Endothelial cell of umbilical vein (primary cell): Measurements from ENCODE around the gene PDPK1. TPM values are rescaled to one million over a fixed set of nuclear protein-coding genes. Genes with fewer than 3 reads are reported as not detected.

ENCODE experiments used
- BruUV-seq: library from RNA; stranded (reverse); fragments of 400-500 nt; replicated peaks from 2 replicates; lab custom pipeline; 2021; lab: Mats Ljungman, UMichigan
- CTCF ChIA-PET: fragments of 300-600, 350-600 bp; sonication (Branson Sonifier 250); formaldehyde crosslinking; loops from one replicate; lab custom pipeline; 2021; ENCODE audit warnings: antibody characterized with exemption, inconsistent platforms; lab: Charles Lee
- POLR2A ChIA-PET: fragments of 300-600, 350-600 bp; sonication (Branson Sonifier 250); formaldehyde crosslinking; loops from one replicate; lab custom pipeline; 2021; ENCODE audit warnings: antibody characterized with exemption, inconsistent platforms; lab: Charles Lee
- DNase-seq: peaks from one replicate; pipeline ENCODE4 v3.0.0-alpha.2; 2011; ENCODE audit warnings: low read depth, low spot score
- FAIRE-seq: peaks from 2 replicates; lab custom pipeline; 2011; peaks lifted over from hg19 to GRCh38; lab: Jason Lieb, UNC
- H2AFZ ChIP-seq: 2 replicates; pipeline ENCODE4 v1.6.0; 2012; ENCODE audit warnings: low read depth, low read length, control low read depth, inconsistent platforms
- H3K27ac ChIP-seq: 2 replicates; pipeline ENCODE4 v1.5.1; 2011; ENCODE audit warnings: low read depth, mild to moderate bottlenecking, control low read depth, low read length, moderate library complexity; ENCODE audit not compliant: insufficient read depth
- H3K27me3 ChIP-seq, 2 experiments: 2 replicates each; pipeline versions ENCODE4 v1.6.0 to v1.6.1; 2011; ENCODE audit warnings: low read length in 2 of 2, mixed read lengths in 1 of 2; ENCODE audit not compliant: control insufficient read depth in 2 of 2, insufficient read depth in 2 of 2
- H3K36me3 ChIP-seq, 2 experiments: 2 replicates in 1 of 2; 3 replicates in 1 of 2; pipeline ENCODE4 v1.5.1; 2011; ENCODE audit warnings: low read length in 2 of 2, mild to moderate bottlenecking in 1 of 2, moderate library complexity in 1 of 2; ENCODE audit not compliant: control insufficient read depth in 2 of 2, insufficient read depth in 2 of 2; ENCODE audit errors: extremely low read depth in 1 of 2
- H3K4me1 ChIP-seq: 3 replicates; pipeline ENCODE4 v1.5.1; 2011; ENCODE audit warnings: mild to moderate bottlenecking, low read length; ENCODE audit not compliant: control insufficient read depth, insufficient read depth; ENCODE audit errors: extremely low read depth
- H3K4me2 ChIP-seq: 2 replicates; pipeline ENCODE4 v1.6.1; 2011; ENCODE audit warnings: low read length, control low read depth, mixed read lengths; ENCODE audit not compliant: insufficient read depth
- H3K4me3 ChIP-seq, 3 experiments: fragments of 200-600 bp in 1 of 3; sonication (generic), shearing (Covaris generic) in 1 of 3; replicated peaks in 1 of 3; 2 replicates each; pipeline ENCODE4 v1.5.1; 2011 to 2016; ENCODE audit warnings: control low read depth in 3 of 3, low read length in 3 of 3, mild to moderate bottlenecking in 2 of 3, inconsistent platforms in 1 of 3, low read depth in 1 of 3, moderate library complexity in 1 of 3; ENCODE audit not compliant: insufficient read depth in 1 of 3
- H3K79me2 ChIP-seq: 2 replicates; pipeline ENCODE4 v1.6.0; 2012; ENCODE audit warnings: low read length, inconsistent platforms; ENCODE audit not compliant: control insufficient read depth, insufficient read depth
- H3K9ac ChIP-seq: replicated peaks from 2 replicates; pipeline ENCODE3; 2011; ENCODE audit warnings: low read length, control low read depth; ENCODE audit not compliant: insufficient read depth; ENCODE audit errors: extremely low read depth
- H3K9me1 ChIP-seq: replicated peaks from 3 replicates; pipeline ENCODE4 v1.6.0; 2011; ENCODE audit warnings: mild to moderate bottlenecking, low read length; ENCODE audit not compliant: control insufficient read depth, insufficient read depth; ENCODE audit errors: extremely low read depth
- H3K9me3 ChIP-seq: replicated peaks from 2 replicates; pipeline ENCODE4 v1.5.1; 2012; ENCODE audit warnings: low read length, inconsistent platforms; ENCODE audit not compliant: control insufficient read depth, insufficient read depth
- H4K20me1 ChIP-seq: replicated peaks from 2 replicates; pipeline ENCODE3; 2011; ENCODE audit warnings: mild to moderate bottlenecking, low read length; ENCODE audit not compliant: control insufficient read depth, insufficient read depth; ENCODE audit errors: extremely low read depth
- CTCF ChIP-seq, 2 donors: IDR thresholded peaks; 1 replicate in 1 of 2; 2 replicates in 1 of 2; pipeline ENCODE4 v1.5.1; 2011; ENCODE audit warnings: low read length in 2 of 2, mild to moderate bottlenecking in 2 of 2, moderate library complexity in 2 of 2, control low read depth in 1 of 2, inconsistent platforms in 1 of 2, low read depth in 1 of 2; ENCODE audit not compliant: insufficient read depth in 1 of 2; ENCODE audit errors: extremely low read depth in 1 of 2
- EZH2 ChIP-seq: IDR thresholded peaks from 2 replicates; pipeline ENCODE4 v1.6.1; 2012; ENCODE audit warnings: borderline replicate concordance, low read depth, mild to moderate bottlenecking, moderate library complexity, low read length, inconsistent platforms; ENCODE audit not compliant: severe bottlenecking
- FOS ChIP-seq: IDR thresholded peaks from 2 replicates; pipeline ENCODE4 v1.6.1; 2011; ENCODE audit warnings: mild to moderate bottlenecking, low read length, moderate library complexity, borderline replicate concordance; ENCODE audit not compliant: insufficient read depth
- GATA2 ChIP-seq: IDR thresholded peaks from 2 replicates; pipeline ENCODE4 v1.7.0; 2011; ENCODE audit warnings: low read depth, mild to moderate bottlenecking, moderate library complexity, mixed read lengths, low read length; ENCODE audit not compliant: insufficient read length, insufficient read depth
- JUN ChIP-seq: IDR thresholded peaks from 2 replicates; pipeline ENCODE4 v1.6.1; 2011; ENCODE audit warnings: borderline replicate concordance, low read depth; ENCODE audit not compliant: insufficient read length, insufficient read depth
- MAX ChIP-seq: IDR thresholded peaks from 2 replicates; pipeline ENCODE4 v1.6.1; 2011; ENCODE audit not compliant: insufficient read depth, insufficient read length
- MYC ChIP-seq: IDR thresholded peaks from one replicate; pipeline ENCODE4 v1.6.1; 2011; ENCODE audit warnings: mild to moderate bottlenecking, low read depth, low read length
- POLR2A ChIP-seq: IDR thresholded peaks from 2 replicates; pipeline ENCODE4 v1.6.1; 2012; ENCODE audit warnings: low read depth, mild to moderate bottlenecking, control low read depth, low read length
- POLR2AphosphoS5 ChIP-seq: IDR thresholded peaks from 2 replicates; pipeline ENCODE4 v1.6.1; 2012; ENCODE audit warnings: low read depth, mild to moderate bottlenecking, control low read depth, low read length, moderate library complexity; ENCODE audit not compliant: insufficient read depth
- dilution Hi-C: fragments of 300-500 bp; cut with MboI; formaldehyde crosslinking; loops from one replicate; pipeline ENCODE4 v1.15.0; 2019; ENCODE audit warnings: low sequenced_read_pairs; ENCODE audit not compliant: extremely low pct_ligation_motif_present
- intact Hi-C: fragments of 100-400 bp; cut with micrococcal nuclease; formaldehyde crosslinking; loops from one replicate; pipeline ENCODE4 v1.10.0; 2022
- polyA plus RNA-seq, 4 experiments: library from polyadenylated mRNA; depleted of rRNA in 3 of 4; stranded (reverse) in 3 of 4; unstranded in 1 of 4; fragments of >200 nt; gene quantifications; 2 replicates each; pipeline versions ENCODE4 v1.2.1 to v1.2.3, GENCODE V29; 2011 to 2012; ENCODE audit warnings: missing spikeins in 1 of 4
- total RNA-seq: library from RNA; stranded (reverse); gene quantifications from 2 replicates; pipeline ENCODE4 v1.2.3, GENCODE V29; 2021

The PDPK1 gene
- total and polyA plus RNA-seq, 2 donors (not counting 3 experiments of a cell fraction or from before 2014, with no cell fraction given), result 22.4 to 37.3 TPM

GRCh38 chr16:2489581-2489980 is 48.2 kb upstream of the PDPK1 start:
- no peak overlapping the region for H3K4me2 ChIP-seq
- H3K79me2 ChIP-seq, result peaks cover 6% of the 10 kb centered on the region
- H3K9me3 ChIP-seq, result no peaks in the 10 kb centered on the region

More at GRCh38 chr16:2489581-2489980, 48.2 kb upstream of the PDPK1 start:
- no peak for FAIRE-seq
- intact Hi-C loops (no loop called here), dilution Hi-C loops (no loop called here)
- ChIA-PET CTCF (interaction anchor here (2.4 kb wide), 1 partner anchor 12 kb away, joined by 14 read pairs; no protein-coding TSS in a partner anchor), POLR2A (interaction anchor here (0.7 kb wide), 1 partner anchor 17 kb away, joined by 3 read pairs; no protein-coding TSS in a partner anchor)
- Histone ChIP-seq H3K27me3 (no peaks in the 10 kb centered on the region), H3K36me3 (no peaks in the 10 kb centered on the region), H3K4me1 (no peaks in the 10 kb centered on the region), H2AFZ (no peak overlapping the region), H3K4me3 (no peak overlapping the region), H4K20me1 (no peaks in the 10 kb centered on the region), H3K27ac (no peak overlapping the region), H3K9ac (no peak overlapping the region), H3K9me1 (no peaks in the 10 kb centered on the region)
- no TSS peak for BruUV-seq
- no peak for DNase-seq
- TF ChIP-seq POLR2AphosphoS5 (no peak), FOS (no peak), POLR2A (no peak), JUN (no peak), MAX (no peak), GATA2 (no peak), CTCF (IDR thresholded peaks at IDR 0.05; ENCODE audit: extremely low read depth in 1 of 2, insufficient read depth in 1 of 2, low read depth in 1 of 2, low read length in 2 of 2) (no peak), EZH2 (no peak), MYC (no peak)
